GM12801 (cell line): Measurements from ENCODE around the gene GSE1.

Experiments
- TF ChIP-seq, protein P1 (sequence below): IDR thresholded peaks from one replicate; pipeline ENCODE4 v1.5.1; 2011; ENCODE audit warnings: control low read depth; ENCODE audit not compliant: insufficient read length; ENCODE audit errors: extremely low read depth

GSE1 gene

GRCh38 chr16:85629853-85630252, 16.7 kb downstream of the GSE1 start:
- TF ChIP-seq, protein P1, sequence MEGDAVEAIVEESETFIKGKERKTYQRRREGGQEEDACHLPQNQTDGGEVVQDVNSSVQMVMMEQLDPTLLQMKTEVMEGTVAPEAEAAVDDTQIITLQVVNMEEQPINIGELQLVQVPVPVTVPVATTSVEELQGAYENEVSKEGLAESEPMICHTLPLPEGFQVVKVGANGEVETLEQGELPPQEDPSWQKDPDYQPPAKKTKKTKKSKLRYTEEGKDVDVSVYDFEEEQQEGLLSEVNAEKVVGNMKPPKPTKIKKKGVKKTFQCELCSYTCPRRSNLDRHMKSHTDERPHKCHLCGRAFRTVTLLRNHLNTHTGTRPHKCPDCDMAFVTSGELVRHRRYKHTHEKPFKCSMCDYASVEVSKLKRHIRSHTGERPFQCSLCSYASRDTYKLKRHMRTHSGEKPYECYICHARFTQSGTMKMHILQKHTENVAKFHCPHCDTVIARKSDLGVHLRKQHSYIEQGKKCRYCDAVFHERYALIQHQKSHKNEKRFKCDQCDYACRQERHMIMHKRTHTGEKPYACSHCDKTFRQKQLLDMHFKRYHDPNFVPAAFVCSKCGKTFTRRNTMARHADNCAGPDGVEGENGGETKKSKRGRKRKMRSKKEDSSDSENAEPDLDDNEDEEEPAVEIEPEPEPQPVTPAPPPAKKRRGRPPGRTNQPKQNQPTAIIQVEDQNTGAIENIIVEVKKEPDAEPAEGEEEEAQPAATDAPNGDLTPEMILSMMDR, result no peak

DNA sequence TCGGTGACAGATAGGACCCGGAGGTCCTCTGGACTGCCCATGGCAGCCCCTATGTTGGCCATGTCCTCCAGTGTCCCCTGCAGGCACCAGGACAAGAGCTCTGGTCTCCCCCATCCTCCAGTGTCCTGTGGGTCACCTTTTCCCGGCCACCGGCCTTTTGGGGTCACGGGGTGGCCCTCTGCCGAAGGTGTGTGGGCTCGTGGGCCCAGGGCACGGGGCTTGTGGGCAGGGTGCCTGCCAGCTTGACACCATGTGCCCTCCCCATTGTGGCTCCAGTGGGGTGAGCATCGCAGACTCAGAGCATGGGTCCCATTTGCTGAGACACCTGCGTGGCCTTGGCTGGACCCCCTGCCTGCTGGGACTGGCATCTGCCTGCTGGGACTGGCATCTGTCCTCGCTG, 18.1 kb downstream of the GSE1 start:
- TF ChIP-seq, protein P1, result no peak

- TF ChIP-seq, protein P1, result no peak
Observed at GRCh38 chr16:85631802-85632393, 18.8 kb downstream of the GSE1 start.

DNA sequence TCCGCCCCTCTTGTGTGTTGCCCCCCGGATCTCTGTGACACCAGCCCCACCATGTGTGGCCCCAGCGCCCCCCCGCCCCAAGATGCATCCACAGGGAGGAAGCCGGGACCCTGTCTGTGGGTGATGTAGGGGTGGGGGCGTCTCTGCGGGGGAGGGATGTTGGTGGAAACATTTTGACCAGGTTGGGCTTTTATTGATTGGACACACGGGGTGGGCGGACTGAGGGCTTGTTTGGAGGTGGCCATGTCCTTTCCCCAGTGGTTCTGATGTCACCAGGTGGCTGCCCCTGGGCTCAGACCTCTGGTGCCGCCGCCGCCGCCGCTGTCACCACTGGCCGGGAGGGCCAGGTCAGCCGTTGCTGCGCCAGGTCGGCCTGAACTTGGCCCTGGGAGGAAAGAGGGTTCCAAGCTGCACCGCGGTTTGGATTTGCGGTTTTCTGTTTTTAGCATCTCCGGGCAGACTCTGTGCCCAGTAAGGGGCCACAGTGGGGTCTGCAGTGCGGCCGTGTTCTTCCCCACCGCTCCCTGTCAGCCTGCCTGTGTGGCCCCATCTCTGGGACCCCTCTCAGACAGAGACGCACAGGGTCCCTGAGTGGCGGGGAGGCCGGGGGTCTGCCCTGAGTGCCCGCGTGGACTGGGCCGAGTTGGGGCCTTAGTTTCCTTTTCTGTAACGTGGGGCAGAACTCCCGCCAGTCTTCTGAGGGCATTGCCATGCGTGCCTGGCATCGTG, 19.8 kb downstream of the GSE1 start:
- TF ChIP-seq, protein P1, result no peak

GRCh38 chr16:85633438-85633743, 20.3 kb downstream of the GSE1 start:
- TF ChIP-seq, protein P1, result no peak

GRCh38 chr16:85633888-85634287, 20.8 kb downstream of the GSE1 start:
- TF ChIP-seq, protein P1, result no peak

GRCh38 chr16:85634747-85635544, 21.8 kb downstream of the GSE1 start:
- TF ChIP-seq, protein P1, result no peak
